Superior temporal gyrus (tissue), 1 donor: ENCODE measurements around the gene PDXK.

Source experiments
- DNase-seq: peaks from one replicate; pipeline ENCODE4 v3.0.0-alpha.2; 2016; ENCODE audit errors: extremely low spot score

Gene PDXK

GRCh38 chr21:43779660-43780059, 60.7 kb downstream of the PDXK start:
- no peak for DNase-seq

- no peak for DNase-seq
Measured at GRCh38 chr21:43781846-43782245, 62.9 kb downstream of the PDXK start.

GRCh38 chr21:43782431-43783097, 63.6 kb downstream of the PDXK start:
- DNase-seq, result no peak

- no peak for DNase-seq
Measured at GRCh38 chr21:43783098-43783700, 64.3 kb downstream of the PDXK start.

- DNase-seq, result no peak
Measured at GRCh38 chr21:43785134-43785533, 66.2 kb downstream of the PDXK start.

GRCh38 chr21:43786300-43786806, 67.4 kb downstream of the PDXK start:
- DNase-seq, result no peak

GRCh38 chr21:43786807-43787440, 68.0 kb downstream of the PDXK start:
- no peak for DNase-seq

- peak; percentile 92 for DNase-seq
Measured at GRCh38 chr21:43789276-43790009, 70.5 kb downstream of the PDXK start, which contains the start of gene RRP1. TSS of gene RRP1 (plus strand) at chr21:43789577. CDS start at chr21:43789630, 53 bp downstream.

GRCh38 chr21:43790010-43790524, 71.1 kb downstream of the PDXK start:
- DNase-seq, result no peak

GRCh38 chr21:43792406-43792805, 73.5 kb downstream of the PDXK start:
- DNase-seq, result no peak

- DNase-seq, result no peak
Measured at GRCh38 chr21:43793243-43793642, 74.3 kb downstream of the PDXK start.

- no peak for DNase-seq
Measured at GRCh38 chr21:43794311-43794710, 75.4 kb downstream of the PDXK start.

- no peak for DNase-seq
Measured at GRCh38 chr21:43794857-43795256, 75.9 kb downstream of the PDXK start.

GRCh38 chr21:43797415-43797814, 78.5 kb downstream of the PDXK start:
- DNase-seq, result no peak

- DNase-seq, result no peak
Measured at GRCh38 chr21:43797925-43798715, 79.2 kb downstream of the PDXK start.

GRCh38 chr21:43799301-43799840, 80.4 kb downstream of the PDXK start:
- DNase-seq, result no peak

GRCh38 chr21:43800124-43800523, 81.2 kb downstream of the PDXK start:
- DNase-seq, result no peak

- DNase-seq, result no peak
Measured at GRCh38 chr21:43800566-43800965, 81.6 kb downstream of the PDXK start.

GRCh38 chr21:43801006-43801783, 82.3 kb downstream of the PDXK start:
- DNase-seq, result no peak

GRCh38 chr21:43802713-43803313, 83.9 kb downstream of the PDXK start:
- DNase-seq, result no peak
